Mammary epithelial cell (primary cell): Measurements from ENCODE around the gene SLC28A1.

Experiments
- EZH2 ChIP-seq: IDR thresholded peaks from 2 replicates; pipeline ENCODE4 v1.6.1; 2012; ENCODE audit warnings: low read length, inconsistent platforms, borderline replicate concordance
- TF ChIP-seq, protein P1 (sequence below), 2 donors: IDR thresholded peaks in 1 of 2; conservative IDR thresholded peaks in 1 of 2; 2 replicates each; pipeline ENCODE4 v1.5.1; 2011 to 2012; ENCODE audit warnings: inconsistent platforms in 2 of 2, low read length in 2 of 2, mild to moderate bottlenecking in 2 of 2, control low read depth in 1 of 2, low read depth in 1 of 2; ENCODE audit not compliant: insufficient read depth in 1 of 2; ENCODE audit errors: extremely low read depth in 1 of 2

- TF ChIP-seq, protein P1, sequence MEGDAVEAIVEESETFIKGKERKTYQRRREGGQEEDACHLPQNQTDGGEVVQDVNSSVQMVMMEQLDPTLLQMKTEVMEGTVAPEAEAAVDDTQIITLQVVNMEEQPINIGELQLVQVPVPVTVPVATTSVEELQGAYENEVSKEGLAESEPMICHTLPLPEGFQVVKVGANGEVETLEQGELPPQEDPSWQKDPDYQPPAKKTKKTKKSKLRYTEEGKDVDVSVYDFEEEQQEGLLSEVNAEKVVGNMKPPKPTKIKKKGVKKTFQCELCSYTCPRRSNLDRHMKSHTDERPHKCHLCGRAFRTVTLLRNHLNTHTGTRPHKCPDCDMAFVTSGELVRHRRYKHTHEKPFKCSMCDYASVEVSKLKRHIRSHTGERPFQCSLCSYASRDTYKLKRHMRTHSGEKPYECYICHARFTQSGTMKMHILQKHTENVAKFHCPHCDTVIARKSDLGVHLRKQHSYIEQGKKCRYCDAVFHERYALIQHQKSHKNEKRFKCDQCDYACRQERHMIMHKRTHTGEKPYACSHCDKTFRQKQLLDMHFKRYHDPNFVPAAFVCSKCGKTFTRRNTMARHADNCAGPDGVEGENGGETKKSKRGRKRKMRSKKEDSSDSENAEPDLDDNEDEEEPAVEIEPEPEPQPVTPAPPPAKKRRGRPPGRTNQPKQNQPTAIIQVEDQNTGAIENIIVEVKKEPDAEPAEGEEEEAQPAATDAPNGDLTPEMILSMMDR (conservative IDR thresholded peaks at IDR 0.05 in 1 of 2, IDR thresholded peaks at IDR 0.05 in 1 of 2; ENCODE audit: extremely low read depth in 1 of 2, insufficient read depth in 1 of 2, low read depth in 1 of 2, low read length in 2 of 2), result no peak
- TF ChIP-seq EZH2, result no peak
Measured at GRCh38 chr15:84857418-84858004, 27.0 kb upstream of the SLC28A1 start.
